Hematopoietic multipotent progenitor cell (in vitro differentiated cells): ENCODE results near the gene IMPG1. TPM values are rescaled to one million over a fixed set of nuclear protein-coding genes. Genes with fewer than 3 reads are reported as not detected.
"Not testable (repeated sequence)": the region's sequence is repeated elsewhere in the genome, so short reads cannot be mapped to it uniquely, and the experiment has no call there.

Source experiments
- DNase-seq, 3 donors: peaks; one replicate each; pipeline ENCODE4 v3.0.0-alpha.2; 2011 to 2015; ENCODE audit warnings: low read depth in 2 of 3, low spot score in 2 of 3
- total RNA-seq: library from RNA; depleted of rRNA; stranded (reverse); fragments of >200 nt; gene quantifications from one replicate; pipeline ENCODE4 v1.2.3, GENCODE V29; 2012

Gene IMPG1
- total RNA-seq, 1 donor = not detected

- no peak for DNase-seq
Observed at GRCh38 chr6:75952128-75952527, 120.3 kb downstream of the IMPG1 start.

GRCh38 chr6:75947935-75948334 is 124.5 kb downstream of the IMPG1 start:
- no peak for DNase-seq

GRCh38 chr6:75946146-75946831 is 126.2 kb downstream of the IMPG1 start:
- DNase-seq = no peak

GRCh38 chr6:75943381-75943780 is 129.1 kb downstream of the IMPG1 start:
- no peak for DNase-seq

- DNase-seq = no peak
Observed at GRCh38 chr6:75941509-75941908, 131.0 kb downstream of the IMPG1 start.

GRCh38 chr6:75940564-75940963 is 131.9 kb downstream of the IMPG1 start:
- DNase-seq = no peak

- no peak for DNase-seq
Observed at GRCh38 chr6:75937846-75938245, 134.6 kb downstream of the IMPG1 start.

GRCh38 chr6:75936682-75937081 is 135.8 kb downstream of the IMPG1 start:
- DNase-seq = no peak

GRCh38 chr6:75935473-75935793 is 137.0 kb downstream of the IMPG1 start:
- peak in 1 of 3 donors; percentile 9 for DNase-seq

GRCh38 chr6:75934643-75935472 is 137.6 kb downstream of the IMPG1 start:
- DNase-seq = peak in 2 of 3 donors; percentile 54 to 83

GRCh38 chr6:75933387-75933975 is 139.0 kb downstream of the IMPG1 start:
- no peak for DNase-seq

- DNase-seq = peak in 2 of 3 donors; percentile 9 to 29
Observed at GRCh38 chr6:75932067-75932466, 140.4 kb downstream of the IMPG1 start.

GRCh38 chr6:75931011-75931680 is 141.3 kb downstream of the IMPG1 start:
- no peak for DNase-seq

- DNase-seq = no peak
Observed at GRCh38 chr6:75926293-75927168, 145.9 kb downstream of the IMPG1 start.

- no peak for DNase-seq
Observed at GRCh38 chr6:75922226-75922625, 150.2 kb downstream of the IMPG1 start.

- DNase-seq = no peak
Observed at GRCh38 chr6:75913040-75913439, 159.4 kb downstream of the IMPG1 start.

GRCh38 chr6:75907444-75907843 is 165.0 kb downstream of the IMPG1 start:
- no peak for DNase-seq

- no peak for DNase-seq
Observed at GRCh38 chr6:75906871-75907270, 165.6 kb downstream of the IMPG1 start.

- DNase-seq = not testable (repeated sequence)
Observed at GRCh38 chr6:75905129-75905528, 167.3 kb downstream of the IMPG1 start.

- DNase-seq = not testable (repeated sequence)
Observed at GRCh38 chr6:75900216-75900615, 172.2 kb downstream of the IMPG1 start.
